ENCODE data around the gene EPS8L1. TPM values are rescaled to one million over a fixed set of nuclear protein-coding genes. Genes with fewer than 3 reads are reported as not detected.

The EPS8L1 gene
- total and polyA plus RNA-seq, 2 of the 4 experiments (the other 2 are of a cell fraction), result 0.90 to 2.9 TPM

GRCh38 chr19:55099557-55100506, 24.2 kb downstream of the EPS8L1 start (continued):
- no peak for TF ChIP-seq ELK1 (IDR thresholded peaks at IDR 0.05; ENCODE audit: borderline replicate concordance, low read depth, low read length)

- Histone ChIP-seq H4K5ac (ENCODE audit: low read depth, low read length) (no peak overlapping the region), H2AK9ac (replicated peaks; ENCODE audit: low read depth, low read length, poor library complexity) (no peak overlapping the region), H3K4me3 (ENCODE audit: insufficient read depth, low read depth, low read length) (no peak overlapping the region), H4K20me1 (ENCODE audit: insufficient read depth, low read length) (peaks cover 15% of the 10 kb centered on the region), H2BK5ac (ENCODE audit: low read depth, low read length, poor library complexity, severe bottlenecking) (no peak overlapping the region), H3K9ac (ENCODE audit: low read depth, low read length) (no peak overlapping the region), H3K9me1 (ENCODE audit: insufficient read depth, low read length) (no peaks in the 10 kb centered on the region), H3K23ac (ENCODE audit: low read depth, low read length) (no peak overlapping the region), H3K36me3 (ENCODE audit: control insufficient read depth, insufficient read depth, low read length) (peaks cover 37% of the 10 kb centered on the region), H3K4me1 (ENCODE audit: control insufficient read depth, insufficient read depth, low read length) (no peaks in the 10 kb centered on the region), H2AFZ (replicated peaks; ENCODE audit: low read length, poor library complexity) (no peak overlapping the region), H2BK20ac (ENCODE audit: low read depth, low read length) (no peak overlapping the region), H3K14ac (replicated peaks; ENCODE audit: low read depth, low read length) (no peak overlapping the region), H4K91ac (ENCODE audit: insufficient read depth, low read depth, low read length) (no peak overlapping the region), H3K4ac (ENCODE audit: low read depth, low read length) (no peak overlapping the region), H3K27me3 (ENCODE audit: control insufficient read depth, insufficient read depth, low read length) (no peaks in the 10 kb centered on the region), H3K4me2 (ENCODE audit: low read depth, low read length) (no peak overlapping the region), H3K18ac (ENCODE audit: low read depth, low read length) (no peak overlapping the region), H3K79me1 (ENCODE audit: low read depth in 1 of 2, low read length in 2 of 2) (peaks cover 26 to 38% of the 10 kb centered on the region in 2 experiments), H2AK5ac (ENCODE audit: low read depth, low read length) (no peak overlapping the region), H3K9me3 (ENCODE audit: control insufficient read depth, insufficient read depth, low read length) (peaks cover 4% of the 10 kb centered on the region), H3K27ac (ENCODE audit: insufficient read depth, low read length) (no peak overlapping the region), H4K8ac (ENCODE audit: low read depth in 2 of 2, low read length in 2 of 2) (no peak overlapping the region), H2BK15ac (ENCODE audit: low read depth, low read length) (no peak overlapping the region), H2BK120ac (ENCODE audit: low read depth, low read length) (no peak overlapping the region), H3K56ac (ENCODE audit: extremely low read depth, insufficient read depth, low read length) (no peak overlapping the region)
- POLR2A ChIA-PET (ENCODE audit: unreplicated experiment), result no interaction called here
- 80% methylated on average over 1 of the region's 10 CpGs; no CpG with 5 or more reads in 1 of the 2 experiments for WGBS, 2 experiments (ENCODE audit: extremely low coverage in 2 of 2, insufficient read length in 1 of 2)
- CTCF ChIA-PET, result no interaction called here
- dilution Hi-C loops (cut with HindIII; ENCODE audit: low sequenced_read_pairs, unreplicated experiment), result no loop called here
- no peak for TF ChIP-seq BHLHE40 (IDR thresholded peaks at IDR 0.05; ENCODE audit: low read depth, low read length)
- no peak for TF ChIP-seq RCOR1 (IDR thresholded peaks at IDR 0.05; ENCODE audit: insufficient replicate concordance, low read length)
- TF ChIP-seq CTCF (conservative IDR thresholded peaks at IDR 0.05; ENCODE audit: low read depth, low read length), result no peak
- TF ChIP-seq FOS (IDR thresholded peaks at IDR 0.05; ENCODE audit: low read depth, low read length), result no peak
- TF ChIP-seq MAZ (IDR thresholded peaks at IDR 0.05; ENCODE audit: borderline replicate concordance, low read depth, low read length), result no peak
- no peak for TF ChIP-seq SMC3 (IDR thresholded peaks at IDR 0.05; ENCODE audit: low read depth, low read length)
- no peak for TF ChIP-seq ELK1 (IDR thresholded peaks at IDR 0.05; ENCODE audit: borderline replicate concordance, low read depth, low read length)
- intact Hi-C loops (cut with micrococcal nuclease), result no loop called here
- DNase-seq (no peak), ATAC-seq (ENCODE audit: low read depth) (no peak)
- no TSS peak for BruUV-seq (replicated peaks)
- in situ Hi-C loops (cut with MboI; ENCODE audit: low sequenced_read_pairs), result loop anchor here (25.0 kb wide), 1 partner anchor 536 kb away; the partner anchor contains the start of genes CCDC106, ZNF580 and ZNF581
These were observed 25.6 kb downstream of the EPS8L1 start for GRCh38 chr19:55101261-55101660.
